GM12872 (cell line): ENCODE measurements around the gene HMGXB3.

Experiments used
- CTCF ChIP-seq: IDR thresholded peaks from 3 replicates; pipeline ENCODE4 v1.5.1; 2011; ENCODE audit warnings: low read depth, mild to moderate bottlenecking, low read length, moderate library complexity; ENCODE audit not compliant: insufficient read depth

HMGXB3 gene

DNA sequence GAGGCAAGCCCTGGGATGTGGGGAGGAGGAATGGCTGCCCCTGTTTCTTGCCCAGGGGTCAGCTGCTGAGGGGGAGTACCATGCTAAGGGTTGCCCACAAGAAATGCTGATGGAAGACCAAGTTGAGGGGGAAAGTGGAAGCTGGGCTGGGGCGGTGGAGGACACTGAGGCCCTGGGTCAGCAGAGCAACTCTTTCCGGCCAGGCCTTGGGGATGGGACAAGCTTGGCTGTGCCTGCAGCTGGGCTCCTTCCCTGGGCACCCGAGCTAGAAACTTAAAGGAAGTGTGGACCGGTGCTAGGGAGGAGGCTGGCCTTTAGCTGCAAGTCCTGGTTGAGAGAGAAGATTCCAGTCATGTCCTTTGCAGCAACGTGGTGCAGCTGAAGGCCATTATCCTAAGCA, 63.1 kb downstream of the HMGXB3 start:
- TF ChIP-seq CTCF, result no peak

DNA sequence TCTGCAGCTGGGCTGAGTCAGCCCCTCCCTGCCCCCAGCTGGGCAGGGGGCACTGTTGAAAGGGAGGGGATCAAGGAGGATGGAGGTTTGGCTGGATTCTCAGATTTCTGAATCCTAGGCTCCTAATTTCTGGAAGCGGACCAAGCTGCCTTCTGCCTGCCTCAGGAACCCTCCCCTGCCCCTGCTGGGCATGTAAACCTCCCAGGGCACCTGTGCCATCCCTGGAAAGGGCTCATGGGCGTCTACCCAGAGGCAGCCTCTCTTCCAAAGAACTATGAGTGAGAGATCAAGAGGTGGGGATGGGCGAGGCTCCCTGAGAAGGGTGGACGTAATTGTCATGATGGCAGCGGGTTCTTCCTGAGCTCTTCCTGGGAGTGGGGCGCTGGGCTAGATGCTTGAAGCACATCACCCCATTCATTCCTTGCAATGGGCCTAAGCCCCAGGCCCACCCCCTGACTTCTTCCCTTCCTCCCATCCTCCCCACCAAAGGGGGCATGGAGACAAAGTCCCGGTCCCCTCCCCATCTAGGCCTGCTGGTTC, 64.2 kb downstream of the HMGXB3 start:
- no peak for TF ChIP-seq CTCF

DNA sequence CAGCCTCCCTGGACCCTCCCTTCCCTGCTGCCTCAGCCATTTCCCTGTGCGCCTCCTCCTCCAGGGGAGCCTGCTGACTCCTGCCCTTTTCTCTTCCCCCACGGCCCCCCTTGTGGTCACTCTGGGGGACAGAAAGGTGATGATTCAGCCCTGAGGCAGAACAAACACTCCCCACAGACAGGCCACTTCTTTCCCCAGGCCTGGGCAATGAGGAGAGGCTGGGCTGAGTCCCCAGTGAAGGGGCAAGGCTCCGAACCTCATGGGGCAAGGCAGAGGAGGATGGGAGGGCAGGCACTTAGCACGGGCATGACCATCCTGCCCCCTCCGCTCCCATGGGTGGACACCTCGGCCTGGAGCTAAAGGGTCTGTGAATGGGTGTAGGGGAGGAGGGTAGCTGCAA, 64.8 kb downstream of the HMGXB3 start:
- TF ChIP-seq CTCF, result no peak

- no peak for TF ChIP-seq CTCF
Observed at GRCh38 chr5:150065886-150066285, 65.3 kb downstream of the HMGXB3 start.

DNA sequence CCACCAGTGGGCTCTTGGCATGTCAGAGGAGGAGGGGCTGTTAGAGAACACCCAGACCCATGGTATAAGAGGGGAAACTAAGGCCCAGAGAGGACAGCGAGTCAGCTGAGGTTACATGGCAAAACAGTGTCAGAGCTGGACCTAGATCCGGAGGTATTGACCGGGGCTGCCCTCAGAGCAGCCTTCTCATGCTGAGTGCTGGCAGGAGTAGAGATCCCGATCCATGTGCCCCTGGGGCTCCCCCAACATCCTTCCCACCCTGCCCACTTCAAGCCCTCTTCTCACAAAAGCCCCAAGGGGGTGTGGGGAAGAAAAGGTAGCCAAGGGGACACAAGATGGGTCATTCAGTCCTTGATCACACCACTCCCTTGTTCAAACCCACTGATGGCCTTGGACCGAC, 65.9 kb downstream of the HMGXB3 start:
- no peak for TF ChIP-seq CTCF

DNA sequence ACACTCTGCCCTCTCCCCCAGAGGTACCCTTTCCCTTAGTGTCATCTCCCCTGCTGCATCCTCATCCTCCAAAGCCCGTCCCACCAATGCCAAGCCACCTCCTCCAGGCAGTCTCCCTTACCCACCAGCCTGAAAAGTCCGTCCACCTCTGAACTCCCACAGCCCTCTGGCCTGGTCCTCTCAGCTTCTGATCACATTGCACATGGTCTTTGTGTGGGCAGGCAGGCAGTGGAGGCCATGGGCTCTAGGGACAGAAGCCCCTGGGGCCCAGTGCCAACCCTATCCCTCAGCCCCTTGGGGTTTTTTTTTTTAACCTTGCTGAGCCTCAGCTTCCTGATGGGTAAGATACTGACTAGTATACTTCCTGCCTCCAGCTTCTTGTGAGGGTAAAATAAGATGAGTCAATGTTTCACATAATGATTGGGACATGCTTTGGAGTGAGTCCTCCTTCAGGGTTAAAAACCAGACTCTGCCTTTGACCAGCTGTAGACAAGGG, 66.4 kb downstream of the HMGXB3 start:
- TF ChIP-seq CTCF, result no peak

DNA sequence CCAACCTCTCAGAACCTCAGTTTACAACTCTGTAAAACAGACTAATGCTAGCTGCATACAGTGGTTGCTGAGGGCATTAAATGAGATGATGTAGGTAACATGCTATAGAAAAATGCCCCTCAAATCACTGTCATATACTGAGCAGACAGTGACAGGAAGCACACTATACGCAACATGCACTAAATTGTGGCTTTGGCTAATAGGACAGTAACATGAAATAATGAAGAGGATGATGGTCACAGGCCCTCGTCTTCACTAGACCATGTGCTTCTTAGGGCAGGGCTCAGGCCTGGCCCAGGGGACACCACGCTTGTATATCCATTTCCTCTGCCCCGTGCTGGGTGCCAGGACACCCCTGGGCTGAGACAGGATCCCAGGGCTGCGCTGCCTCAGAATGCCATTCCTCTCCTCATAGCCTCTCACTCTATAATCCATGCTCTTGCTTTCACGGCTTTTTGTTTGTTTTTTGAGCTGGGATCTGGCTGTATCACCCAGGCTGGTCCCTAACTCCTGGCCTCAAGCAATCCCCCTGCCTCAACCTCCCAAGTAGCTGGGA, 66.9 kb downstream of the HMGXB3 start:
- TF ChIP-seq CTCF, result no peak
